T-helper 2 cell treated with Interferon-gamma antibody and Interleukin-4, amounts not matched to agents 100 ng/mL and 5 ng/mL, for 36 hours (primary cell): ENCODE results near the gene STK24. TPM values are rescaled to one million over a fixed set of nuclear protein-coding genes. Genes with fewer than 3 reads are reported as not detected.

ENCODE experiments used
- intact Hi-C: fragments of 100-400 bp; cut with micrococcal nuclease; formaldehyde crosslinking; loops from one replicate; pipeline ENCODE4 v1.15.1; 2023
- total RNA-seq: library from RNA; stranded (reverse); gene quantifications from 2 replicates; pipeline ENCODE4 v1.2.3, GENCODE V29; 2022

Gene STK24
- total RNA-seq, 1 donor from 2014 or later: 139 TPM

GRCh38 chr13:98440390-98441055, 136.4 kb downstream of the STK24 start:
- intact Hi-C loops: loop anchor here (10.0 kb wide), 1 partner anchor 404 kb away; no protein-coding TSS in a partner anchor

DNA sequence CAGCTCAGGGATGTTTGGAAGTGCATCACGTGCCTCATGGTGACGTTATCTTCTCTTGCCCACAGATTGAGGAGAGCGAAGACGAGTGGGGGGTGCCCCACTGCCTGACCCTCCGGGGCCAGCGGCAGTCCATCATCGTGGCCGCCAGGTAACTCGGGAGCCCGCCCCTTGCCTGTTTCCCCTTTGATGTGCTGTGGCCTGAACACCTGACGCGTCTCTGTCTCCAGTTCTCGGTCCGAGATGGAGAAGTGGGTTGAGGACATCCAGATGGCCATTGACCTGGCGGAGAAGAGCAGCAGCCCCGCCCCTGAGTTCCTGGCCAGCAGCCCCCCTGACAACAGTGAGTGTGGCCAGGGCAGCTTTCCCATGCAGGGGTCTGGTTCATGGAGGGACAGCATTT, 137.0 kb downstream of the STK24 start:
- intact Hi-C loops: loop anchor here (10.0 kb wide), 1 partner anchor 405 kb away; no protein-coding TSS in a partner anchor

DNA sequence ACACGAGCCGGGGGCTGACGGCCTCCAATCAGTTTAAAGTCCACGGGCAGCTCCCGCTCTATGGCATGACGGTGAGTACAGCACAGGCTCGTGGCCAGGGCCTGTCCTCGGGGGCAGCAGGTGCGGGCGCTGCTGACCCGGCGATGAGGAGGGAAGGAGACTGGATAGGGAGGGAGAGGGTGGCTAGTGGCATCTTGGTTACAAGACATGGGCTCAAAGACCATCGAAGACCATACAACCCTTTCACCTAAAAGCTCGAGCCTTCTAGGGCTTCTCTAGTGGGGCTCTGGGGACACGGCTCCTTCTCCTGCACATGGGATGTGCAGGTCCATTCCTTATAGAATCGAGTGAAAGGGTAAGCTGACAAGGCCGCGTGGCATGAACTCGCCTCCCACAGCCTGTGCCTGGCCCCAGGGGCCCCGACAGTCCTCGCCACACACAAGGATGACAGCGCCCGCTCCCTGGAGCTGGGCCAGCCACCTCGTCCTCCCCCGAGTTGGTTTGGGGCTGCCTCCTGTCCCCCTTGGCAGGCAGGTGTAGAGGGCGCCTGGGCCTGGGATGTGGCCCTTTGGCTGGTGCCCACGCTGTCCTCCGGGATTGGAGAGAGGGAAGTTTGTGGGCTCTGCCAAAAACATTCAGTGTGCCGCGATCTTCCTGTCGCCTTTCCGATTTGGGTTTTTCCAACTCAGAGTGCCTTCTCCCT, 137.6 kb downstream of the STK24 start:
- intact Hi-C loops: no loop called here

DNA sequence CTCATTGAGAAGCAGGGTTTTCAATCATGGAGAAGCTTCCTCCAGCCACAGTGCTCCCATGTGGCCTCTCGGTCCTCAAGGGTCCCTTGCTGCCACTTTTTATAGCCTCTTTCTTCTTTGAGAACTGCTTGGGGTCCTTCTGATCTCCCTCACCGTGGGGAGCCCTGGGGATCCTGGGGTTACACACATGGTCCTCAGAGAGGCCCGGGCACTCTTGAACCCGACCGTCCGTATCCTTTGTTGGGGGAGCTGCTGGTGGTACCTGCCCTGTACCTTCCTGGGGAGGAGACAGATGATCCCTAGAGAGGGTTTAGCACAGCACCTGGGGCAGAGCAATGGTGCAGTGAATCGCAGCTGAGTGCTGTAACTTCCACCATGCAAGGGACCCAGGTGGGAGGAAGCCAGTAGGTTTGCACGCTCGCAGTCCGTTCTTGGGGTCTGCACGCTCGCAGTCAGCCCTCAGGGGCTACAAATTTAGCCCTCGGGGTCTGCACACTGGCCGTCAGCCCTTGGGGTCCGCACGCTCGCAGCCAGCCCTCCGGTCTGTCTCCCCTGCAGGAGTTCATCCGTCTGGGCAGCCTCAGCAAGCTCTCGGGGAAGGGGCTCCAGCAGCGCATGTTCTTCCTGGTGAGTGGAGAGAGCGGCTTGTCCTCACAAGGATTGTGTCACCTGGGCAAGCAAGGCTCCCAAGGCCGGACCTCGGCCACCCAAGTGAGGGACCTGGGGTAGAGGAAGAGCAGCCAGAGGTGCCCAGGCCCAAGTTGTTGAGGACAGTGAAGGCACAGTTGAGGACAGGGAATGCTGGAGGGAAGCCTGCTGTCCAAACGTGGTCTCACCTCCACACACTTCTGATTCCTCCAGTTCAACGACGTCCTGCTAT, 138.4 kb downstream of the STK24 start:
- intact Hi-C loops: no loop called here

GRCh38 chr13:98436233-98436910, 140.5 kb downstream of the STK24 start:
- intact Hi-C loops: no loop called here

DNA sequence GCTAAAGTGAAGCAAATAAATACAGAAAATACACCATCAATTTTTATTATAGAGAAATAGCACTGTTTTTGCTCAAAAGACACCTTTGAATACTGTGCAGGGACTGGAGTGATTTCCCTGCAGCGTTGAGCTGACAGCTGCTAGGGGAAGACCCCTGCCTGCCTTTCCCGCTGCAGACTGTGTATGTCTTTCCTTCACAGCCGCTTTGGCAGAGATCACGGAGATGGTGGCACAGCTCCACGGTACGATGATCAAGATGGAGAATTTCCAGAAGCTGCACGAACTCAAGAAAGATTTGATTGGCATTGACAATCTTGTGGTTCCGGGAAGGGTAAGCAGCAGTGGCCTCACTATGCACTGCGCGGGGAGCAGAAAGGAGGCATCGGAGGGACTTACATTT, 141.5 kb downstream of the STK24 start:
- intact Hi-C loops: no loop called here

GRCh38 chr13:98434060-98434459, 142.8 kb downstream of the STK24 start:
- intact Hi-C loops: no loop called here

DNA sequence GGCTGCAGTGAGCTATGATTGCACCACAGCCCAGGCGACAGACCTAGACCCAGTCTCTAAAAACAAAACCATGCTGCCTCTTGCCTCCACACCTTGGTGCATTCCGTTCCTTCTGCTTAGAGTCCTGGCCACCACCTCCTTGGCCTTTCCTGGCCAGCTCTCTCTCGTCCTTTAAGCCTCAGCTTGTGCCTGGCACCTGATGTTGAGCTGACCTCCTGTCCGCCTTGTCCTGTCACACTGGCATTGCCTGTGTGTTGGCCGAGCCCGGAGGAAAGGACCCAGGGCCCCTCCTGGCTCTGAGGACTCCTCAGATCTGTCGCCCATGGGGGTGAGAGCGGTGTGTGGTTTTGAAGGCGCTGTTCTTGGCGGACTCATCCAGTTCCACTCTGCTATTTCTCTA, 143.3 kb downstream of the STK24 start:
- intact Hi-C loops: no loop called here

GRCh38 chr13:98432638-98433037, 144.3 kb downstream of the STK24 start:
- intact Hi-C loops: no loop called here

DNA sequence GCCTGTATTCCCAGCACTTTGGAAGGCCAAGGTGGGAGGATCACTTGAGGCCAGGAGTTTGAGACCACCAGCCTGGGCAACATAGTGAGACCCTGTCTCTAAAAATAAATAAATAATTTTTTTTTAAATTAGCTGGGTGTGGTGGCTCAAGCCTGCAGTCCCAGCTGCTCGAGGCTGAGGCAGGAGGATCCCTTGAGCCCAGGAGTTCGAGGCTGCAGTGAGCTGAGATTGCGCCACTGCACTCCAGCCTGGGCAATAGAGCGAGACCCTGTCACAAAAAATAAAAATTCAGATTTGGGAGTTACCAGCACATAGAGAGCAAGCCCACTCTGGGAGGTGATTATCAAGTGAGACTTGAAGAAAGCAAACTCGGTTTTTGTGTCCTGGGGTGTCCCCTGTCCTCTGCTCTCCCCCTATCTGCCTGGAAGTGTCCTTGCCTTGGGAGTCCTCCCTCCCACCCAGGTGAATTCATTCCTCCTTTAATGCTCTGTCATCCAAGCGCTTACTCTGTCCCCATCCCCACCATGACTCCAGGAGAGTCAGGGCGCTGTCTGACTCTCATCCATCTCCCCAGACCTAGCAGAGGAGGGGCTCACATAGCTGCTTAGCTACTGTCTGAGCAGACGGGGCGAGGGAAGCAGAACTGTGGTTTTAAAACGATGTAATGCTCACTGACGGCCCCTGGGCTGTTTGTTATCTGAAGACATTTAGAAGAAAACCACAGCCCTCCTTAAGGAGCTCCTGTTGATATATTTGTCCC, 146.8 kb downstream of the STK24 start:
- intact Hi-C loops: loop anchor here (10.0 kb wide), 1 partner anchor 575 kb away; no protein-coding TSS in a partner anchor

DNA sequence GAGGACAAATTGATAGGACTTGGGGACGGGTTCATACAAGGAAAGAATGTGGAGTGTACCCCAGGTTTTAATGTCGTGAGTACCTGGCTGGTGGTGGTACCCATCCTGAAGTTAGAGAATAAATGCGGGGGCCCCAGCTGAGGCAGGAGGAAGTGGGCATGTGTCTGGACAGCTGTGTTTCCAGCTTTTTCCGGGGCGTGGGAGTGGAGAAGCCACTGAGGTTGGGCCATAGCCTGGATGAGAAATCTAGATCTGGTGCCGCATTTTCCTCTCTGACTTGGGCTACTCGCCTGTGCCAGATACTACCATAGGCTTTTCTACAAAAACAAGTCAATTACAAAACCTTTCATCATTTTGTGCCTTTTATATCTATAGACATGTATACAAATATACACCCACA, 147.4 kb downstream of the STK24 start:
- intact Hi-C loops: loop anchor here (10.0 kb wide), 1 partner anchor 575 kb away; no protein-coding TSS in a partner anchor

DNA sequence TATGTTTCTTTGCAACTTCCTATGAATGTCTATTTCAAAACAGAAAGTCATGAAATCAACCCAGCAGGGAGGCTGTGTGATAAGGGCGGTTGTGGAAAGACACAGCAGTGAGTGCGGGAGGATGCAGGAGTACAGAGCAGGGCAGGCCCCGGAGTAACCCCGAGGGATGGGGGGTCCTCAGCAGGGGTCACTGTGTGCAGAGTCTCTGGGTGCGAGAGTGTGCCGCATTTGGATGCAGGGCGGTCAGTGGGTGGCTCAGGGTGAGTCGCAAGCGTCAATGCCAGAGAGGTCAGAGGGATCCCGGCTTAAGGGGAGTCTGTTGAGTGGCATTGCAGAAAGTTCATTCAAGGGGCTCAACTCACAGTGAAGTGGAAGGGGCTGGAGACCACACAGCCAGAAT, 147.8 kb downstream of the STK24 start:
- intact Hi-C loops: loop anchor here (10.0 kb wide), 1 partner anchor 574 kb away; no protein-coding TSS in a partner anchor

- intact Hi-C loops: loop anchor here (10.0 kb wide), 1 partner anchor 574 kb away; no protein-coding TSS in a partner anchor
These were observed 148.5 kb downstream of the STK24 start for GRCh38 chr13:98428256-98428966.

DNA sequence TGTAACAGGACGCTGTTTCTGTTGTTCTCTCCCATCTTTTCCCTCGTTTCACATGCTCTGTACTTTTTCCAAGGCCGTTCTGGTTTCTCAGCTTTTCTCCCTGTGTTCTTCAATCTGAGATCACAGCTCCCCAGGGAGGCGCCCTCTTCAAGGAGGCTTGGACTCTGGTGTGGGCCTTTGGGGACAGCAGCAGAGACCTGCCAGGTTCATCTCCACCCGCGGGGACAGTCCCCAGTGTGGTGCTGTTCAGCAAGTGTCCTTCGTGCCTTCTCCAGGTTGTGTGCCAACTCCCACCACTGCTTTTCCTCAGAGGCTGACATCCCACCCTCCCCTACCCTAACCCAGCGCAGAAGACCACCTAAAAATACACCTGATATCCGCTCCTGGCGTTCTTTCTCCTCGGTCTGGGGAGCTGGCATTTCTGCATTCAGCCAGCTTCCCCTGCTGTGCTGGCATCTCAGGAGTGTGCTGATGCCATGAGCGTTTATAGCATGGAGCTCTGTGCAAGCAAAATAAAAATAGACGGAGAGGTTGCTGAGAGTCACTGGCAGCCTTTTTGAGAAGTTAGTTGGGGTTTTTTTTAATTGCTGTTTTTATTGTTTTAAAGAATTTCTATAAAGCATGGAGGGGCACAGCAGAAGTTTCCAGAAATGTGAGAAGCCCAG, 149.4 kb downstream of the STK24 start:
- intact Hi-C loops: loop anchor here (10.0 kb wide), 1 partner anchor 573 kb away; no protein-coding TSS in a partner anchor

- intact Hi-C loops: loop anchor here (10.0 kb wide), 1 partner anchor 569 kb away; no protein-coding TSS in a partner anchor
These were observed 153.5 kb downstream of the STK24 start for GRCh38 chr13:98423417-98423816.

DNA sequence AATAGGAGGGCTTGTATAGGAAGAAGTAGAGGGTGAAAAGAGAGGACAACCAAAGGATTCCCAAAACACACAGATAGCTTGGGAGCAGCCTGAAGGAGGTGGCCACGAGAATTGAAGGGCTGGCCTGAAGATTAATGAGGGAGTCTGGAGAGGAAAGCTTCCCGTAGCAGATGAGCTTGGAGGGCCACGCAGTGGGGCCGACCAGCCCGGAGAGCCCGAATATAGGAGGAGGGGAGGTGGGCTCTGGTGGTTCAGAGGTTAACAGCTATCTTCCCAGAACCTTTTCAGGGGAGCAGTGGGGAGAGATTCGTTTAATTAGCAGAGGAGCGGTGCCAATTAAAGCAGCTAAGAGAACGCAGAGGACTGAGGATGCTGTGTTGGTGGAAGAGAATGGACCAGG, 154.9 kb downstream of the STK24 start:
- intact Hi-C loops: loop anchor here (10.0 kb wide), 1 partner anchor 567 kb away; no protein-coding TSS in a partner anchor

GRCh38 chr13:98420554-98421175, 156.2 kb downstream of the STK24 start:
- intact Hi-C loops: loop anchor here (10.0 kb wide), 1 partner anchor 566 kb away; no protein-coding TSS in a partner anchor
